Astrocyte (in vitro differentiated cells and primary cell): ENCODE data around the gene RNLS. TPM values are rescaled to one million over a fixed set of nuclear protein-coding genes. Genes with fewer than 3 reads are reported as not detected.

Experiments used
- DNase-seq: peaks from one replicate; pipeline ENCODE4 v3.0.0-alpha.2; 2010; ENCODE audit warnings: low read depth
- FAIRE-seq: peaks from 2 replicates; lab custom pipeline; 2011; peaks lifted over from hg19 to GRCh38; lab: Jason Lieb, UNC
- H2AFZ ChIP-seq: 2 replicates; pipeline ENCODE4 v1.6.0; 2012; ENCODE audit warnings: low read depth, low read length, inconsistent platforms
- H3K27ac ChIP-seq: 2 replicates; pipeline ENCODE4 v1.5.1; 2011; ENCODE audit warnings: low read depth, low read length, inconsistent platforms
- H3K27me3 ChIP-seq: 2 replicates; pipeline ENCODE4 v1.6.0; 2011; ENCODE audit warnings: low read length, inconsistent platforms; ENCODE audit not compliant: insufficient read depth
- H3K36me3 ChIP-seq: 2 replicates; pipeline ENCODE4 v1.5.1; 2011; ENCODE audit warnings: low read length, inconsistent platforms; ENCODE audit not compliant: insufficient read depth
- H3K4me1 ChIP-seq: 2 replicates; pipeline ENCODE4 v1.5.1; 2011; ENCODE audit warnings: low read length, inconsistent platforms; ENCODE audit not compliant: insufficient read depth
- H3K4me2 ChIP-seq: 2 replicates; pipeline ENCODE4 v1.6.0; 2012; ENCODE audit warnings: low read length, inconsistent platforms
- H3K4me3 ChIP-seq: 2 replicates; pipeline ENCODE4 v1.5.1; 2011; ENCODE audit warnings: low read depth, mild to moderate bottlenecking, low read length, inconsistent platforms; ENCODE audit not compliant: insufficient read depth
- H3K79me2 ChIP-seq: 2 replicates; pipeline ENCODE4 v1.6.0; 2012; ENCODE audit warnings: mild to moderate bottlenecking, low read length, inconsistent platforms; ENCODE audit not compliant: insufficient read depth
- H3K9ac ChIP-seq: 2 replicates; pipeline ENCODE4 v1.6.0; 2012; ENCODE audit warnings: mild to moderate bottlenecking, low read length, inconsistent platforms
- H3K9me3 ChIP-seq: 2 replicates; pipeline ENCODE4 v1.5.1; 2012; ENCODE audit warnings: low read depth, mild to moderate bottlenecking, low read length, inconsistent platforms; ENCODE audit not compliant: insufficient read depth
- H4K20me1 ChIP-seq: 2 replicates; pipeline ENCODE4 v1.6.0; 2012; ENCODE audit warnings: low read length, inconsistent platforms; ENCODE audit not compliant: insufficient read depth
- H3K27ac Mint-ChIP-seq: one replicate; pipeline ENCODE4 v1.8.0; 2021; ENCODE audit warnings: mild to moderate bottlenecking, mixed read lengths; ENCODE audit not compliant: unreplicated experiment
- H3K27me3 Mint-ChIP-seq: one replicate; pipeline ENCODE4 v1.8.0; 2021; ENCODE audit warnings: low read depth, mixed read lengths; ENCODE audit not compliant: unreplicated experiment
- H3K36me3 Mint-ChIP-seq: one replicate; pipeline ENCODE4 v1.8.0; 2021; ENCODE audit warnings: low read depth, mixed read lengths; ENCODE audit not compliant: unreplicated experiment
- H3K4me1 Mint-ChIP-seq: one replicate; pipeline ENCODE4 v1.8.0; 2021; ENCODE audit warnings: low read depth, mixed read lengths; ENCODE audit not compliant: unreplicated experiment
- H3K4me3 Mint-ChIP-seq: one replicate; pipeline ENCODE4 v1.8.0; 2021; ENCODE audit warnings: mild to moderate bottlenecking, moderate library complexity, mixed read lengths; ENCODE audit not compliant: unreplicated experiment
- H3K9me3 Mint-ChIP-seq: one replicate; pipeline ENCODE4 v1.8.0; 2021; ENCODE audit warnings: mild to moderate bottlenecking, mixed read lengths; ENCODE audit not compliant: unreplicated experiment
- EZH2 ChIP-seq: IDR thresholded peaks from 2 replicates; pipeline ENCODE4 v1.6.1; 2012; ENCODE audit warnings: mild to moderate bottlenecking, low read length, inconsistent platforms; ENCODE audit not compliant: insufficient read depth
- total RNA-seq: library from RNA; stranded (reverse); gene quantifications from 2 replicates; pipeline ENCODE4 v1.2.1, GENCODE V29; 2021
- TF ChIP-seq, protein P1 (sequence below): IDR thresholded peaks from 2 replicates; pipeline ENCODE4 v1.5.1; 2011; ENCODE audit warnings: low read depth, mild to moderate bottlenecking, inconsistent platforms, low read length, moderate library complexity; ENCODE audit not compliant: insufficient read depth

Gene RNLS
- total RNA-seq, 1 donor from 2014 or later, result 6.9 TPM

DNA sequence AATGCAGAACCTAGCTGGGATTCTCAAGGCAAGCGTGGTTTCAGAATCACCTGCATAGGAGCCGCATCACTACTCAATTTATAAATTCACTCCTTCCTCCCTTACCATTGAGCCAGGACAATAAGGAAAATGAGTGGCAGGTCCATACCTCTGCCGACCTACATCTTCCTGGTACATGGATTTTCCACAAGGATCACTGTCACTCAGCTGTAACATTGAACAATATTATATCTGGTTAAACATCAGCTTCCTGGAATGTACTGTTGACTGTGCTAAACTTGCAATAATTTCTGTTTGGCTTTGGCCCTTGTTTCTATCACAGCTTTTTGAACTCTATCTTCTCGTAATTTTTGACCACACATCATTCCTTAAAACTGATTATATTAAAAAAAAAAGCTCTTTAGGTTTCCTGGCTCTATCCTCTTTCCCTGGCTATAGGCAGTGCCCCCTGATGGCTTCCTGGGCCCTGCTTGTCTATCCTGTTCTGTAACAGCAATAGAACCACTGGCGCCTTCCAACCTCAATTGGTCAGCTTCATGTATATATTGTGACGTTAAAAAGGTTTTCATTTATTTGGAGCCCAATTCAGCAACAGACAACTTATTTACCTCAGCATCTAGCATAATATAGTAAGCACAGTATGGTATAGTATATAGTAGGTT lies 59.2 kb downstream of the RNLS start:
- Histone ChIP-seq H3K79me2 (no peaks in the 10 kb centered on the region), H3K4me2 (no peak overlapping the region), H3K9me3 (no peaks in the 10 kb centered on the region), H3K9ac (no peak overlapping the region), H3K36me3 (no peaks in the 10 kb centered on the region), H2AFZ (no peak overlapping the region), H3K27ac (no peak overlapping the region), H3K27me3 (no peaks in the 10 kb centered on the region), H3K4me3 (no peak overlapping the region), H4K20me1 (no peaks in the 10 kb centered on the region), H3K4me1 (no peaks in the 10 kb centered on the region)
- H3K9me3 Mint-ChIP-seq, result peaks cover 2% of the 10 kb centered on the region
- DNase-seq (no peak), FAIRE-seq (no peak)
- H3K27me3 Mint-ChIP-seq, result no peaks in the 10 kb centered on the region
- no peak overlapping the region for H3K27ac Mint-ChIP-seq
- no peak for TF ChIP-seq EZH2
- TF ChIP-seq, protein P1, sequence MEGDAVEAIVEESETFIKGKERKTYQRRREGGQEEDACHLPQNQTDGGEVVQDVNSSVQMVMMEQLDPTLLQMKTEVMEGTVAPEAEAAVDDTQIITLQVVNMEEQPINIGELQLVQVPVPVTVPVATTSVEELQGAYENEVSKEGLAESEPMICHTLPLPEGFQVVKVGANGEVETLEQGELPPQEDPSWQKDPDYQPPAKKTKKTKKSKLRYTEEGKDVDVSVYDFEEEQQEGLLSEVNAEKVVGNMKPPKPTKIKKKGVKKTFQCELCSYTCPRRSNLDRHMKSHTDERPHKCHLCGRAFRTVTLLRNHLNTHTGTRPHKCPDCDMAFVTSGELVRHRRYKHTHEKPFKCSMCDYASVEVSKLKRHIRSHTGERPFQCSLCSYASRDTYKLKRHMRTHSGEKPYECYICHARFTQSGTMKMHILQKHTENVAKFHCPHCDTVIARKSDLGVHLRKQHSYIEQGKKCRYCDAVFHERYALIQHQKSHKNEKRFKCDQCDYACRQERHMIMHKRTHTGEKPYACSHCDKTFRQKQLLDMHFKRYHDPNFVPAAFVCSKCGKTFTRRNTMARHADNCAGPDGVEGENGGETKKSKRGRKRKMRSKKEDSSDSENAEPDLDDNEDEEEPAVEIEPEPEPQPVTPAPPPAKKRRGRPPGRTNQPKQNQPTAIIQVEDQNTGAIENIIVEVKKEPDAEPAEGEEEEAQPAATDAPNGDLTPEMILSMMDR, result no peak
- H3K4me1 Mint-ChIP-seq, result peaks cover 23% of the 10 kb centered on the region
- H3K4me3 Mint-ChIP-seq, result no peak overlapping the region
- H3K36me3 Mint-ChIP-seq, result no peaks in the 10 kb centered on the region

DNA sequence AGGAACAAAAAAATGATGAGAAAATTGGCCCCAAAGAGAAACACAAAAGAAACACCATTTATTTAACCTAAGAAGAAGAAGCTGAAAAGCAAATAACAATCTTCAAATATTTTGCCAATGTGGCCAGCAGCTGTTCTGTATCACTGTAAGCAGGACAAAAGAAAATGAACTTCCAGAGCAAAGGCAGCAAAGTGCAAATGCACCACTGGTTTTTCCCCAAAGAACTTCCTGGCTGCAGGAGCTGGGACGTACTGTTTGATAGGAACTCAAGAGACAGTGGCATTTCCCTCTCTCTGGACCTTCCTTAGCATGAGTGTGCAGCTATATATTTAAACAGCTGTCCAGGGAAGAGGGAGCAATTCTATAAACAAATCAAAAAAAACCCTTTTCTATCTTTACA lies 60.4 kb downstream of the RNLS start:
- Histone ChIP-seq H3K4me3 (no peak overlapping the region), H3K27me3 (no peaks in the 10 kb centered on the region), H4K20me1 (no peaks in the 10 kb centered on the region), H3K4me1 (no peaks in the 10 kb centered on the region), H2AFZ (no peak overlapping the region), H3K4me2 (no peak overlapping the region), H3K79me2 (no peaks in the 10 kb centered on the region), H3K9me3 (no peaks in the 10 kb centered on the region), H3K36me3 (no peaks in the 10 kb centered on the region), H3K9ac (no peak overlapping the region), H3K27ac (no peak overlapping the region)
- H3K36me3 Mint-ChIP-seq, result no peaks in the 10 kb centered on the region
- H3K4me1 Mint-ChIP-seq, result peaks cover 23% of the 10 kb centered on the region
- peaks cover 2% of the 10 kb centered on the region for H3K9me3 Mint-ChIP-seq
- no peaks in the 10 kb centered on the region for H3K27me3 Mint-ChIP-seq
- H3K27ac Mint-ChIP-seq, result no peak overlapping the region
- TF ChIP-seq, protein P1, result no peak
- H3K4me3 Mint-ChIP-seq, result no peak overlapping the region
- no peak for FAIRE-seq
- DNase-seq, result no peak

DNA sequence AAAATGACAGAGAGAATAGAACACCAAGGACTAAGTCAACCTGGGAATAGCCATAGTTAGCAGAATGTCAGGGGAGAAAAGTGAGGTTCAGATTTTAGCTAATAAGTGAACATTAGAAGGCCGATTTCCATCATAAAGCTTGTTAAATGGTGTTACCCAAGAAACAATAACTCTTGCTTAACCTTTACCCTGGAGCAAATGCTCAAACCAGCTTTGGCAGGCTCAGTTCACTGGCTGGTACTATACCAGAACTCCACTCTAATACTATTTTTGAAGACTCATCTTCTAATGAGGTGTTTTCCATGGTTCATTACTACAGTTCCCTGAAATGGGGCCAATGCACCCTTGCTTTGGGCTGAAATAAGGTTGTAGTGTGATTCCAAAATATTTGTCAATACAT lies 61.3 kb downstream of the RNLS start:
- Histone ChIP-seq H3K4me1 (no peaks in the 10 kb centered on the region), H3K9me3 (no peaks in the 10 kb centered on the region), H3K36me3 (no peaks in the 10 kb centered on the region), H3K9ac (no peak overlapping the region), H2AFZ (no peak overlapping the region), H3K4me3 (no peak overlapping the region), H3K27me3 (no peaks in the 10 kb centered on the region), H4K20me1 (no peaks in the 10 kb centered on the region), H3K4me2 (no peak overlapping the region), H3K27ac (no peak overlapping the region), H3K79me2 (no peaks in the 10 kb centered on the region)
- peaks cover 22% of the 10 kb centered on the region for H3K4me1 Mint-ChIP-seq
- no peak for DNase-seq
- TF ChIP-seq, protein P1, result no peak
- no peak for TF ChIP-seq EZH2
- FAIRE-seq, result no peak
- peaks cover 2% of the 10 kb centered on the region for H3K9me3 Mint-ChIP-seq
- H3K4me3 Mint-ChIP-seq, result no peak overlapping the region
- no peaks in the 10 kb centered on the region for H3K27me3 Mint-ChIP-seq
- no peaks in the 10 kb centered on the region for H3K36me3 Mint-ChIP-seq
- no peak overlapping the region for H3K27ac Mint-ChIP-seq
